H1 (cell line): ENCODE data around the gene ELOVL4. TPM values are rescaled to one million over a fixed set of nuclear protein-coding genes. Genes with fewer than 3 reads are reported as not detected.

ENCODE experiments used
- ATF2 ChIP-seq: IDR thresholded peaks from 2 replicates; pipeline ENCODE4 v1.6.1; 2012; ENCODE audit warnings: low read length, inconsistent platforms
- CEBPB ChIP-seq: IDR thresholded peaks from 2 replicates; pipeline ENCODE4 v1.6.1; 2012; ENCODE audit warnings: low read depth, low read length
- CTBP2 ChIP-seq: IDR thresholded peaks from 2 replicates; pipeline ENCODE4 v1.7.0; 2011; ENCODE audit warnings: borderline replicate concordance, mild to moderate bottlenecking, moderate library complexity, mixed read lengths, low read length; ENCODE audit not compliant: insufficient read depth, insufficient read length
- EZH2 ChIP-seq: fragments of 200-600 bp; sonication (generic); IDR thresholded peaks from 2 replicates; pipeline ENCODE4 v1.7.1; 2012; ENCODE audit warnings: low read depth, mild to moderate bottlenecking, moderate library complexity, low read length, inconsistent platforms; ENCODE audit not compliant: severe bottlenecking
- GTF2F1 ChIP-seq: IDR thresholded peaks from 2 replicates; pipeline ENCODE4 v1.6.1; 2012; ENCODE audit warnings: low read depth, low read length, improper control_type of control experiment, borderline replicate concordance
- MAFK ChIP-seq: IDR thresholded peaks from 2 replicates; pipeline ENCODE4 v1.6.1; 2012; ENCODE audit warnings: low read depth, mild to moderate bottlenecking, improper control_type of control experiment, low read length
- polyA plus RNA-seq, 7 experiments: library from polyadenylated mRNA; depleted of rRNA in 3 of 7; stranded (reverse) in 5 of 7; unstranded in 2 of 7; fragments of >200 nt in 5 of 7; fragments of 200-250 nt in 2 of 7; gene quantifications; 1 replicate in 5 of 7; 2 replicates in 1 of 7; 4 replicates in 1 of 7; pipeline versions ENCODE4 v1.2.1 to v1.2.3, GENCODE V29; 2011 to 2013; ENCODE audit warnings: missing spikeins in 2 of 7, mixed read lengths in 2 of 7
- total RNA-seq: library from RNA; stranded (reverse); fragmentation: NEBNext Ultra II Directional; extraction: Animal tissue kit (Norgen Biotek cat#: 25700); gene quantifications from 2 replicates; pipeline ENCODE4 v1.2.1, GENCODE V29; 2021

Gene ELOVL4
- total and polyA plus RNA-seq, 2 of the 8 experiments (the other 6 are each of a cell fraction or from before 2014, with no cell fraction given): 2.0 to 15.0 TPM

DNA sequence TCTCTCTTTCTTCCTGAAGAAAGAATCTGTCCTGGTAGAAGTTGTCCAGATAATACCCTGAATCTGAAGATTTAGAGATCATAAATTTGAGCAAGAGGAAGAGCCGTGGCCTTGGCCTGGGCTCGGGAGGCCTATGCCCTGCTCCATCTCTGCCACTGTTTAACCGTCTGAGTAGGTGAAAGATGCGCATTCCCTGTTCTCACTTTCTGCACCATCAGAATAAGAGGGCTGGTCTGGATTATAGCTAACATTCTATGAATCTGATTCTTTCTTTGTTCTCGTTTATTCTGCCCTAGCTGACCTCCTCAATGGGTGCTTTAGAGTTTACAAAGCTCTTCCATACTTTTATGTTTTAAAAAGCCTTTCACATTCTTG is 51.3 kb downstream of the ELOVL4 start (continued):
- no peak for TF ChIP-seq GTF2F1
- no peak for TF ChIP-seq EZH2
- TF ChIP-seq MAFK: no peak
- TF ChIP-seq ATF2: no peak
- no peak for TF ChIP-seq CEBPB
- no peak for TF ChIP-seq CTBP2
